ENCODE measurements around the gene THEMIS.
"Not testable (repeated sequence)": the region's sequence is repeated elsewhere in the genome, so short reads cannot be mapped to it uniquely, and the experiment has no call there.

Gene THEMIS

GRCh38 chr6:127914240-127914639, 13.4 kb upstream of the THEMIS start:
- no peak for DNase-seq

GRCh38 chr6:127912914-127913313, 12.1 kb upstream of the THEMIS start:
- no peak for DNase-seq

GRCh38 chr6:127907960-127908640, 7.2 kb upstream of the THEMIS start:
- peak in 1 of 2 donors; percentile 33 for DNase-seq

GRCh38 chr6:127904160-127904559, 3.3 kb upstream of the THEMIS start:
- no peak for DNase-seq

GRCh38 chr6:127902933-127903332, 2.1 kb upstream of the THEMIS start:
- no peak for DNase-seq

GRCh38 chr6:127897484-127897883, 3.4 kb downstream of the THEMIS start:
- no peak for DNase-seq

DNA sequence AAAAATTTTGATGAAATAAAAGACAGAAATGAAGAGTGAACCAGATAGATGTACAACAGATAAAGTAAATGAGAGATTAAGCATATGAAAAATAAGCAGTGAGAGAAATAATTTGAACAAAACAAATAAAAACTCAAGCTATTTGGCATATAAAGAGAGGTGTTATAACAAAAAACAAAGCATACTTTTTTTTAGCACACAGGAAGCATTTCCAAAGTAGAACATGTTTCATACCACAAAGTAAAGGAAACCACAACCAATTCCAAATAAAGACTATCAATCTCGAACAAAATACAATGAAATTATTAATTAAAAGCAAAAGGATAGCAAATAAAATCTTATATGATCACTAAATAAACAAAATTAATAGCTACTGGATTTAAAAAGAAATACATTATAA, 6.8 kb downstream of the THEMIS start:
- no peak for DNase-seq

GRCh38 chr6:127893541-127893940, 7.3 kb downstream of the THEMIS start:
- no peak for DNase-seq

DNA sequence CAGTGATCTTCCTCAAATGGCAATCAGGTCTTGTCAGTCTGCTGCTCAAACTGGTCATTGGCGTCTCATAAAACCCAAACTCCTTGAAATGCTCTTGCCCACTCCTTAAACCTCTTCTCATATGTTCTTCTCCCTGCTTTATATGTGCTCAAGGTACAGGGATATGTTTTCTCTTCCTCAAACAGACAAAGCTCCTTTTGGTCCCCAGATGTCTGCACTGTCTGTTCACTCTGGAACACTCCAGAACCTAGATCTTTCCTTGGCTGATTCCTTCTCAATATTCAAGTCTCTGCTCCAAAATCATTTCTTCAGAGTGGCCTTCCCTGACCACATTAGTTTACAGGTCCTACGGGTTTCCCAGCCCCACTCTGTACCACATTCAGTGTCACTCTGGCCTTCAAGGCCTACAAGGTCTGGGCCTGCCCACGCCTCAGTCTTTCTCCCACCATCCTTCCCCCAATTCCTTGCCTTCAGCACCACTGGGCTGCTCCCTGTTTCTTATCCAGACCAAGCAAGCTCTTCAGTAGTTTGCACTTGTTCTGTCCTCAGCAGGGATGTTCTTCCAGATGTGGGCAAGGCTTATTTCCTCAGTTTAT, 9.0 kb downstream of the THEMIS start:
- no peak for DNase-seq

- DNase-seq, result no peak
Measured at GRCh38 chr6:127886603-127887002, 14.3 kb downstream of the THEMIS start.

DNA sequence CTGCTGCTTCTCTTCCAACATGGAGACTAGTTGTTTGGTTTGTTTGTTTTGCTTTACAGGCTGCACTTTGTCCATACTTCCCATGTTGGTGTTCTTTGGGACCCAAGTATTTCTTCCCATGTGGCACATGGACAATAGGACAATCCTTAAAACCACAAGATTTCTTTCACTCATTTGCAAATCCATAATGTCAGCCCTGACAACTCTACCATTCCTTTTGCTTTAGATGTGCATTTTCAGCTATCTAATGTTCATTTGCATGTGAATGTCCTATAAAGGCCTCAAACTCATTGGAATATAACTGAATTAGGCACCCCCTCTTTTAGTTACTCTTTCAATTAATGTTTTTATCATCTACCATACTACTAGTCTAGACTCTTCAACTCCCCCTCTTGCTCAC, 16.7 kb downstream of the THEMIS start:
- no peak for DNase-seq

DNA sequence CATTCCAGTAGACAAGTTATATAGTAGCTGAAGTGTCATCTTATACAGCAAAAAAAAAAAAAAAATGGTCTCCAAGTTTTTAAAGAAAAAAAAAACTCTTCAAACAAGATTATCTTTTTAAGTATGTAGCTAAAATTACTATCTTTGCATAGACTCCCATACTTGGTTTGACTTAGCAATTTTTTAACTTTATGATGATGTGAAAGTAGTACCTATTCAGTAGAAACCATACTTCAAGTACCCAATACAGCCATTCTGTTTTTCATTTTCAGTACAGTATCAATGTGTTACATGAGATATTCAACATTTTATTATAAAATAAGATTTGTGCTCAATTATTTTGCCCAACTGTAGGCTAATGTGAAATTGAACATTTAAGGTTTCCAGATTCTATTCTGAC, 18.9 kb downstream of the THEMIS start:
- not testable (repeated sequence) for DNase-seq

DNA sequence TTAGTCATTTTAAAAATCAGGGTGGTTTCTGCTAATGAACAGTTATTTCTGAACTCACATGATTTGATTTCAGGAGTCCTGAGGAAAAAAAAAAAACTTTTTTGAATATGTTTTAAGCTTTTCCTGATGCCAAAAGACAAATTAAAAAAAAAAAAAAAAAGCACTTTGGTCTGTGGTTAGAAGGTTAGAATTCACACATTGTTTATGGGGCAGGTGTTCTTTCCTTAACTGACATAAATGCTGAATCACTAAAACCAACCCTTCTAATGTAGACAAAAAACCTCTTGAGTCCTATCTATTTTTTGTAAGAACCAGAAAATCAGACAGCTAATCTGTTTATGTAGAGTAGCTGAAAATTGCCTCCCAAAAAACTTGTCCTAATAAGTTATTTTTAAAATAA, 20.4 kb downstream of the THEMIS start:
- DNase-seq, result no peak

DNA sequence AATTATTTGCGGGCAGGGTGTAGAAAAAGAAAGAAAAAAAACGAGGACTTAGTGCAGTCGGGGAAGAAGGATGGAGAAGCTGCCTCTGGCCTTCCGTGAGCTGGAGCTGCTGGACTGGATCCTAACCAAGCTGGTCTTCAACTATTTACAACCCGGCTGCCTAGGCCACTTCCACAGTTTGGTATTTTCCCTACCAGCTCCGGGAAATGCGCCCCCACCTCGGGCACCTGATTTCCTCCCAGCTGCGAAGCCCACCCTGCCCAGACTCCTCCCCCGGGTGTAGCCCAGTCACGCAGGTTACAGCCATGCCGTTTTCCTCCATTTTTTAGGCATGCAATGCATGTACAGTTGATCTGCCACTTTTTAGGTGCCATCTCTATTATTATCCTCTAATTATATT, 21.2 kb downstream of the THEMIS start:
- DNase-seq, result peak in 1 of 2 donors; percentile 14

DNA sequence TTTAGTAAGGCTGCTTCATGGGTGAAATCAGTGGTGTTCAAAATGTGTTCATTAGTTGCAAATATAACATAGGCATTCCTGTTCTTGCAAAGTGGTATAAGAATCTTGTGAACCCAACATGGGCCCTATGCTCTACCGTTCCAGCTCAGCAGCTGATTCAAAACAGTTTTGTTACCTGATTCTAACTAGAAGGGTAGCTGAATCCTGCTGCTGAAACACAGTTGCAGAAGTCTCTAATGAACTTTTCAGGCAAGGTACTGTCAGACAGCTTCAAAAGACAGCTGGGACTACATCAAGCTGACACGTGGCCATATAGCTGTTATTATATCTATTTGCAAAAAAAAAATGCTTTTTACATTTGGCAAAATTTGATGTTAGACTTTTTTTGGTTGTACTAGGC, 22.7 kb downstream of the THEMIS start:
- no peak for DNase-seq

GRCh38 chr6:127877231-127877630, 23.6 kb downstream of the THEMIS start:
- no peak for DNase-seq

GRCh38 chr6:127869772-127870404, 31.0 kb downstream of the THEMIS start:
- DNase-seq, result no peak

DNA sequence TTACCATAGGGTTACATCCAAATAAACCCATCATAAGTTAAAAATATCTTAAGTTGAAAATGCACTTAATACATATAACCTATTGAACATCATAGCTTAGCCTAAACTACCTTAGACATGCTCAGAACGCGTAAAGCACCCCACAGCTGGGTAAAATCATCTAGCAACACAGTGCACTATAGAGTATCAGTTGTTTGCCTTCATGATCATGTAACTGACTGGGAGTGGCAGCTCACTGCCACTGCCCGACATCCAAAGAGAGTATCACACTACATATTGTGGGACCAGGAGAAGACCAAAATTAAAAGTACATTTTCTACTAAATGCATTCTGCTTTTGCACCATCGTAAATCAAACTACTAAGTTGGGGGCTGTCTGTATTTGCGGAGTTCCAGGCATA, 31.7 kb downstream of the THEMIS start:
- no peak for DNase-seq

GRCh38 chr6:127868338-127868737, 32.5 kb downstream of the THEMIS start:
- no peak for DNase-seq

GRCh38 chr6:127866766-127867165, 34.1 kb downstream of the THEMIS start:
- DNase-seq, result no peak

DNA sequence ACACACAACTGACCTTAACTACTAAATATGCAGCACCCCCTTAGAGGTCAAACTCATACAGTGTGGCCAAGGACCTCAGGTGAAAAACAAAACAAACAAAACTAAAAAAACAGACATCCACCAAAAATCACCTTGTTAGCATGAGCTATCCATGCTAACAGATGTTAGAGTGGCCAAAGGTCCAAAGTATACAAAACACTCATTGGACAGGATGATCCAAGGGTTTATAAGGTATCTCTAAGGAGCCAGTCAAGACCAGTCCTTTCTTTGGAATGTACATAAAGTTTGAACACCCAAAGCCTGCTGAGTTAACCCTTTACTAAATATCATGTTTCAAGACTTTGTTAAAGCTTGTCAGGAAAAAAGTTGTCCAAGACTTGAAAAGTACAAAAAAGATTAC, 35.8 kb downstream of the THEMIS start:
- no peak for DNase-seq

- DNase-seq, result no peak
Measured at GRCh38 chr6:127864701-127865100, 36.2 kb downstream of the THEMIS start.

- no peak for DNase-seq
Measured at GRCh38 chr6:127860723-127861122, 40.1 kb downstream of the THEMIS start.

GRCh38 chr6:127859956-127860355, 40.9 kb downstream of the THEMIS start:
- no peak for DNase-seq

All from activated CD4-positive, alpha-beta T cell treated with anti-CD3 and anti-CD28 coated beads for 4 hours (primary cell).